Gastroesophageal sphincter (tissue), 4 donors: ENCODE measurements around the gene GRK1. TPM values are rescaled to one million over a fixed set of nuclear protein-coding genes. Genes with fewer than 3 reads are reported as not detected.

Experiments used
- ATAC-seq: fragments of 150-250 bp; one replicate; pipeline ENCODE4 v1.9.1; 2016; ENCODE audit warnings: mild to moderate bottlenecking, moderate library complexity
- H3K27ac ChIP-seq, 4 donors: fragments of 200-600 bp; sonication (generic) in 3 of 4; 1 replicate in 3 of 4; 2 replicates in 1 of 4; pipeline ENCODE4 v1.5.1; 2016 to 2019
- H3K27me3 ChIP-seq: fragments of 200-600 bp; sonication (generic); one replicate; pipeline ENCODE4 v1.5.1; 2019
- H3K36me3 ChIP-seq, 2 donors: fragments of 200-600 bp; sonication (generic); one replicate each; pipeline ENCODE4 v1.5.1; 2019; ENCODE audit warnings: control low read depth in 1 of 2
- H3K4me1 ChIP-seq, 3 donors: fragments of 200-600 bp; sonication (generic); 1 replicate in 2 of 3; 2 replicates in 1 of 3; pipeline ENCODE4 v1.5.1; 2016 to 2019; ENCODE audit warnings: control low read depth in 2 of 3
- H3K4me3 ChIP-seq, 2 donors: fragments of 200-600 bp; sonication (generic); one replicate each; pipeline ENCODE4 v1.5.1; 2019; ENCODE audit warnings: mild to moderate bottlenecking in 1 of 2, moderate library complexity in 1 of 2
- H3K9me3 ChIP-seq, 3 donors: fragments of 200-600 bp; sonication (generic); one replicate each; pipeline ENCODE4 v1.5.1; 2017 to 2019; ENCODE audit warnings: control low read depth in 2 of 3
- EP300 ChIP-seq: sonication (generic); formaldehyde crosslinking; IDR thresholded peaks from one replicate; pipeline ENCODE4 v1.6.1; 2017; ENCODE audit warnings: antibody characterized with exemption, mild to moderate bottlenecking
- POLR2A ChIP-seq, 2 donors: fragments of 450-650 bp; IDR thresholded peaks; one replicate each; pipeline ENCODE4 v1.6.1; 2017; ENCODE audit warnings: antibody characterized with exemption in 2 of 2, mild to moderate bottlenecking in 2 of 2, moderate library complexity in 1 of 2
- POLR2AphosphoS5 ChIP-seq: sonication (generic); formaldehyde crosslinking; IDR thresholded peaks from one replicate; pipeline ENCODE4 v1.6.1; 2017; ENCODE audit warnings: antibody characterized with exemption
- WGBS, 2 donors: methylation state at CpG; one replicate each; pipeline ENCODE4 v1.1.5; 2018; ENCODE audit warnings: low coverage in 1 of 2; 5-methylcytosine and 5-hydroxymethylcytosine counted together
- total RNA-seq, 4 donors: library from RNA; depleted of rRNA; stranded (reverse); fragments of >200 nt; gene quantifications; one replicate each; pipeline ENCODE4 v1.1.0, GENCODE V29; 2016
- TF ChIP-seq, protein P1 (sequence below), 4 experiments: fragments of 200-600 bp in 2 of 4; fragments of 450-650 bp in 2 of 4; sonication (generic) in 1 of 4; IDR thresholded peaks; one replicate each; pipeline ENCODE4 v1.5.1; 2017 to 2019; ENCODE audit warnings: antibody characterized with exemption in 4 of 4, mild to moderate bottlenecking in 2 of 4, moderate library complexity in 2 of 4

GRK1 gene
- total RNA-seq, 4 donors from 2014 or later, result 0.15 TPM; not detected in 3

DNA sequence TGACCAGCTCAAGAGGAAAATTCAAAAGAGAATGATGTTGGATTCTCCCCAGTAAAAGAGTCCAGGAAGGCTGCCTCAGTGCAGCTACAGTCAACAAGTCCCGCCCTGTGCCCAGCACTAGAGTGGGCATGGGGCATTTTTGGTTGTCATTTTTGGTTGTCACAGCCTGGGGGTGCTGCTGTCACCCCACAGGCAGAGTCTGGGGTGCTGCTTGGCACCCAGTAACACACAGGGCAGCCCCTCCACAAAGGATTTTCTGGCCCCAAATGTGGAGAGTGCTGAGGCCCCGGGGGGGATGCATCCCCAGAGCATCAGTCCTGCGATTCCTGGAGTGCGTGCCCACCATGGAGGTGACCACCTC, 63.8 kb downstream of the GRK1 start:
- no peak for ATAC-seq
- Histone ChIP-seq H3K27ac (no peak overlapping the region), H3K36me3 (no peaks in the 10 kb centered on the region), H3K4me3 (no peak overlapping the region), H3K4me1 (peaks cover 0 to 6% (median 0%) of the 10 kb centered on the region in 3 donors), H3K27me3 (no peaks in the 10 kb centered on the region), H3K9me3 (no peaks in the 10 kb centered on the region)
- 100% methylated on average over 1 of the region's 4 CpGs; no CpG with 5 or more reads in 1 of the 2 donors for WGBS, 2 donors
- TF ChIP-seq POLR2A (IDR thresholded peaks at IDR 0.05) (no peak), EP300 (no peak), POLR2AphosphoS5 (no peak)
- TF ChIP-seq, protein P1, sequence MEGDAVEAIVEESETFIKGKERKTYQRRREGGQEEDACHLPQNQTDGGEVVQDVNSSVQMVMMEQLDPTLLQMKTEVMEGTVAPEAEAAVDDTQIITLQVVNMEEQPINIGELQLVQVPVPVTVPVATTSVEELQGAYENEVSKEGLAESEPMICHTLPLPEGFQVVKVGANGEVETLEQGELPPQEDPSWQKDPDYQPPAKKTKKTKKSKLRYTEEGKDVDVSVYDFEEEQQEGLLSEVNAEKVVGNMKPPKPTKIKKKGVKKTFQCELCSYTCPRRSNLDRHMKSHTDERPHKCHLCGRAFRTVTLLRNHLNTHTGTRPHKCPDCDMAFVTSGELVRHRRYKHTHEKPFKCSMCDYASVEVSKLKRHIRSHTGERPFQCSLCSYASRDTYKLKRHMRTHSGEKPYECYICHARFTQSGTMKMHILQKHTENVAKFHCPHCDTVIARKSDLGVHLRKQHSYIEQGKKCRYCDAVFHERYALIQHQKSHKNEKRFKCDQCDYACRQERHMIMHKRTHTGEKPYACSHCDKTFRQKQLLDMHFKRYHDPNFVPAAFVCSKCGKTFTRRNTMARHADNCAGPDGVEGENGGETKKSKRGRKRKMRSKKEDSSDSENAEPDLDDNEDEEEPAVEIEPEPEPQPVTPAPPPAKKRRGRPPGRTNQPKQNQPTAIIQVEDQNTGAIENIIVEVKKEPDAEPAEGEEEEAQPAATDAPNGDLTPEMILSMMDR (IDR thresholded peaks at IDR 0.05), result no peak

DNA sequence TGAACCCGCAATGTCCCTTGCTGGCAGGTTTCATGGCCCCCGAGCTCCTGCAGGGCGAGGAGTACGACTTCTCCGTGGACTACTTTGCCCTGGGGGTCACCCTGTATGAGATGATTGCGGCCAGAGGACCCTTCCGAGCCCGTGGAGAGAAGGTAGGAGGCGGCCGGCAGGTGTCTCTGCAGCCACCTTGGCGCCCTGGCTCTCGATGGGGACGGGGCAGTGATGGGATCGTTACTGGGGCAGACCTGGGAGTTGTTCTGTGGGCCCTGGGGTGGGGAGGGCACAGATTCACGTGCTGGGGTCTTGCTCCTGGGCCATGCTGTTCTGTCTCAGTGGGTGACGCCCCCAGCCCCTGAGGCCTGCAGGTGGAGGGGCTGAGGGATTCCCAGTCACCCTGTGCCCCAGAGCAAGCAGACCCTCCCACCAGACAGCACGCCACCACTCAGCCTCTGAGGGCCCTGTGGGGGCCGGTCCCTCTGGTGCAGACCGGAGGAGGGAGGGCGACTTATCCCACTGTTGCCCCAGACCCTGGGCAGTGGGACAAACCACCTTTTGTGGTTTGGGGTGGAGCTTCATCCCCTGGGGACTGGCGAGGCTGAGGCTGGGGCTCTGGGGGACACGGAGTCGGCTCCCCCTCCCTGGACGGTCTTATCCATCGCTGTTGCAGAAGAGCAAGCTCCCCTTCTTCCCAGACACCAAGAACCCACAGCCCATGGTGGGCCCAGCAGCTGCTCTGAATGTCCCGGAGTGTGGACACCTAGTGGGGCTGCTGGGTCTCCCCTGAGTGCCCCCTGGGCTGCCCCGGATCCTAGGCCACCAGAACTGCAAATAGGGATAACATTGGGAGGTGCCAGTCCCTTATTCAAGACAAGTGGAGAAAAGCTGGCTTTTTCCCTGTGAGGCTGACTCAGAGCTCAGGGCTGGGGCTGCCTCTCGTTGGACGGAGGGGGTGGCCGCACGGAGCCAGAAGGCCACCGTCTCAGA, 64.5 kb downstream of the GRK1 start:
- no peak for ATAC-seq
- Histone ChIP-seq H3K4me1 (peaks cover 0 to 4% (median 0%) of the 10 kb centered on the region in 3 donors), H3K9me3 (no peaks in the 10 kb centered on the region), H3K27me3 (no peaks in the 10 kb centered on the region), H3K4me3 (no peak overlapping the region), H3K36me3 (no peaks in the 10 kb centered on the region), H3K27ac (no peak overlapping the region)
- WGBS, 2 donors, result 90% methylated on average over 4 of the region's 32 CpGs; no CpG with 5 or more reads in 1 of the 2 donors
- TF ChIP-seq, protein P1 (IDR thresholded peaks at IDR 0.05), result no peak
- TF ChIP-seq POLR2A (IDR thresholded peaks at IDR 0.05), result no peak
- no peak for TF ChIP-seq EP300
- no peak for TF ChIP-seq POLR2AphosphoS5

DNA sequence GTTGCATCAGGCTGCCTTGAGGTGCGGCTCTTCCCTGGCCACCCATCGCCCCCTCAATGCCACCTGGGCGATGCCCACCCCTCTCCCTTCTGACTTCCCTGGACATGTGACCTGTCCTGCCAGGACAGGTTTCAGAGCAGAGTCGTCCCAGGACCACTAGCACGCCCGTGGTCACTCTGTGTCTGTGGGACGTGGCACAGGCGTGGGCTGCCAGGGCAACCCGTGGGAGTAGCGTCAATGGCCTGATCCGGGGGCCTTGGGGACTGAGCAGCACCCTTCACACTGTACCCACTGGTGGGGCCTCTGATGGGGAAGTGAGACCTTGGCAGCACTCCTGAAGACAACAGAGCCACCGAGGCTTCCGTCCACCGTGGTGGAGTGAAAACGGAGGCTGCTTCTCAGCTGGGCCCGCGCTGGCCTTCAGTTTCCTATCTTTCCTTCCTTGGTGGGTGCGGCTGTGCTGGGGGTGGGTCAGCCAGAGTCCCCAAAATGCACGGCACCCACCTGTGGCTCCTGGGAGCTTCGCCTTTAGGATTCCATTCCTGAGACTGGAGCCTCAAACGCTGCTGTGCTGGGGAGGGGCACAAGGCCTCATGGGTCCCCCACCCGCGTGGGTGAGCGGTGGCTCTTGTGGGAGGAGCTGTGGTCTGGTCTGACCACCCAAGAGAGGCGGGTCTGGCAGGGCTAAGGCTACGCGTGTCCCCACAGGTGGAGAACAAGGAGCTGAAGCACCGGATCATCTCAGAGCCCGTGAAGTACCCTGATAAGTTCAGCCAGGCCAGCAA, 65.3 kb downstream of the GRK1 start:
- no peak for ATAC-seq
- Histone ChIP-seq H3K27ac (no peak overlapping the region), H3K27me3 (no peaks in the 10 kb centered on the region), H3K4me3 (no peak overlapping the region), H3K9me3 (no peaks in the 10 kb centered on the region), H3K36me3 (no peaks in the 10 kb centered on the region), H3K4me1 (no peaks in the 10 kb centered on the region)
- TF ChIP-seq, protein P1 (IDR thresholded peaks at IDR 0.05), result no peak
- TF ChIP-seq POLR2AphosphoS5, result no peak
- TF ChIP-seq POLR2A (IDR thresholded peaks at IDR 0.05), result no peak
- no peak for TF ChIP-seq EP300
- no CpG with 5 or more reads among the region's 29 CpGs for WGBS, 2 donors

DNA sequence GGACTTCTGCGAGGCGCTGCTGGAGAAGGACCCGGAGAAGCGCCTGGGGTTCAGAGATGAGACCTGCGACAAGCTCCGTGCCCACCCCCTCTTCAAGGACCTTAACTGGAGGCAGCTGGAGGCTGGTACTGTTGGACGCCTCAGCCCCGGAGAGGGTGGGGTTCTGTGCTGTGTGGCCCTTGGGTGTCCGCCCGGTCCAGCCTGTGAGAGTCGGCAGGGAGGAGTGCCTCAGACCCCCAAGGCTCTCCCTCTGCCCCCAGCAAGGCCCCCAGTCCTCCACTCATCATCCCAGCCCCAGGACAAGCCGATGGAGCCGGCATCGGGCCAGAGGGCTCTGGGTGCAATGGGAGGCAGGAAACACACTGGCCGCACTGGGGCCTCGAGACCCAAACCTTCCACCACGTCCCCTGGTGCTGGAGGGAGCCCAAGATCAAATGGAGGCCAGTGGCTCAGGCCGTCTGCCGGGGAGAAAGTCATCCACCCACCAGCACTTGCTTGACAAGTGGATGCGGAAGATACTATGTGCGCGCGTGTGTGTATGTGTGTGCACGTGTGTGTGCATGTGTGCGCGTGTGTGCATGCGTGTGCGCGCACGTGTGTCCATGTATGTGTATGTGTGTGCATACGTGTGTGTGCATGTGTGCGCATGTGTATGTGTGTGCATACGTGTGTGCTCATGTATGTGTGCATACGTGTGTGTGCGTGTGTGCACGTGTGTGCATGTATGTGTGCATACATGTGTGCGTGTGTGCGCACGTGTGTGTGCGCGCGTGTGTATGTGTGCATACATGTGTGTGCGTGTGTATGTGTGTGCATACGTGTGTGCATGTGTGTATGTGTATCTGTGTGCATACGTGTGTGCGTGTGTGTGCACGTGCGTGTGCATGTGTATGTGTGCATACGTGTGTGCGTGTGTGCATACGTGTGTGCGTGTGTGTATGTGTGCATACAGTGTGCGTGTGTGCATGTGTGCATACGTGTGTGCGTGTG, 66.2 kb downstream of the GRK1 start:
- 87 to 90% methylated on average over 13 to 33 of the region's 55 CpGs for WGBS, 2 donors
- TF ChIP-seq, protein P1 (IDR thresholded peaks at IDR 0.05), result no peak
- TF ChIP-seq POLR2A (IDR thresholded peaks at IDR 0.05) (no peak), POLR2AphosphoS5 (no peak), EP300 (no peak)
- Histone ChIP-seq H3K27ac (no peak overlapping the region), H3K27me3 (peaks cover 2% of the 10 kb centered on the region), H3K36me3 (no peaks in the 10 kb centered on the region), H3K4me1 (no peaks in the 10 kb centered on the region), H3K4me3 (no peak overlapping the region), H3K9me3 (no peaks in the 10 kb centered on the region)
- no peak for ATAC-seq
